ENCODE data around the gene TBXA2R.

GRCh38 chr19:3623716-3624115 is 17.0 kb upstream of the TBXA2R start:
- TF ChIP-seq, protein P1, sequence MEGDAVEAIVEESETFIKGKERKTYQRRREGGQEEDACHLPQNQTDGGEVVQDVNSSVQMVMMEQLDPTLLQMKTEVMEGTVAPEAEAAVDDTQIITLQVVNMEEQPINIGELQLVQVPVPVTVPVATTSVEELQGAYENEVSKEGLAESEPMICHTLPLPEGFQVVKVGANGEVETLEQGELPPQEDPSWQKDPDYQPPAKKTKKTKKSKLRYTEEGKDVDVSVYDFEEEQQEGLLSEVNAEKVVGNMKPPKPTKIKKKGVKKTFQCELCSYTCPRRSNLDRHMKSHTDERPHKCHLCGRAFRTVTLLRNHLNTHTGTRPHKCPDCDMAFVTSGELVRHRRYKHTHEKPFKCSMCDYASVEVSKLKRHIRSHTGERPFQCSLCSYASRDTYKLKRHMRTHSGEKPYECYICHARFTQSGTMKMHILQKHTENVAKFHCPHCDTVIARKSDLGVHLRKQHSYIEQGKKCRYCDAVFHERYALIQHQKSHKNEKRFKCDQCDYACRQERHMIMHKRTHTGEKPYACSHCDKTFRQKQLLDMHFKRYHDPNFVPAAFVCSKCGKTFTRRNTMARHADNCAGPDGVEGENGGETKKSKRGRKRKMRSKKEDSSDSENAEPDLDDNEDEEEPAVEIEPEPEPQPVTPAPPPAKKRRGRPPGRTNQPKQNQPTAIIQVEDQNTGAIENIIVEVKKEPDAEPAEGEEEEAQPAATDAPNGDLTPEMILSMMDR (IDR thresholded peaks at IDR 0.05): no peak
- no peak for TF ChIP-seq POLR2AphosphoS5 (IDR thresholded peaks at IDR 0.05)
